Fibroblast of villous mesenchyme (primary cell): ENCODE measurements around the gene STX8. TPM values are rescaled to one million over a fixed set of nuclear protein-coding genes. Genes with fewer than 3 reads are reported as not detected.
"Not testable (repeated sequence)": the region's sequence is repeated elsewhere in the genome, so short reads cannot be mapped to it uniquely, and the experiment has no call there.

ENCODE experiments used
- DNase-seq: peaks from one replicate; pipeline ENCODE4 v3.0.0-alpha.2; 2010; ENCODE audit warnings: low read depth
- H3K4me3 ChIP-seq: 2 replicates; pipeline ENCODE4 v1.5.1; 2011; ENCODE audit warnings: low read depth, mild to moderate bottlenecking, low read length
- CTCF ChIP-seq: IDR thresholded peaks from 2 replicates; pipeline ENCODE4 v1.5.1; 2012; ENCODE audit warnings: low read depth, mild to moderate bottlenecking, low read length; ENCODE audit not compliant: insufficient read depth
- total RNA-seq: library from RNA; depleted of rRNA; stranded (reverse); fragments of >200 nt; gene quantifications from 2 replicates; pipeline ENCODE4 v1.2.3, GENCODE V29; 2012

STX8 gene
- total RNA-seq, 1 donor: 91.1 TPM

DNA sequence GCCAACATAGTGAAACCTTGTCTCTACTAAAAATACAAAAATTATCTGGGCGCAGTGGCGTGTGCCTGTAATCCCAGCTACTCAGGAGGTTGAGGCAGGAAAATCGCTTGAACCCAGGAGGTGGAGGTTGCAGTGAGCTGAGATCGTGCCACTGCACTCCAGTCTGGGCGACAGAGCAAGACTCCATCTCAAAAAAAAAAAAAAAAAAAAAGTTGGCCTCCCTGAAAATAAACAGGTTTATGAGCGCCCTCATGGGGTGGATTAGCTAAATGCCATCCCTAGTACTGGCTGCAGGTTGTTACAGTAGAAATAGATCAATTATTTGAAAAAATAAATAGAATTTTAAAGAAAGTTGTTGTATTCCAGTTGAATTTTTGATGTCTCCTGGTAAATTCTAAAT is 20.9 kb downstream of the STX8 start:
- DNase-seq: peak; percentile 60
- not testable (repeated sequence) for H3K4me3 ChIP-seq
- peak; percentile 51 for TF ChIP-seq CTCF

GRCh38 chr17:9553596-9553995 is 22.0 kb downstream of the STX8 start:
- no peak for DNase-seq
- no peak for TF ChIP-seq CTCF
- no peak overlapping the region for H3K4me3 ChIP-seq

DNA sequence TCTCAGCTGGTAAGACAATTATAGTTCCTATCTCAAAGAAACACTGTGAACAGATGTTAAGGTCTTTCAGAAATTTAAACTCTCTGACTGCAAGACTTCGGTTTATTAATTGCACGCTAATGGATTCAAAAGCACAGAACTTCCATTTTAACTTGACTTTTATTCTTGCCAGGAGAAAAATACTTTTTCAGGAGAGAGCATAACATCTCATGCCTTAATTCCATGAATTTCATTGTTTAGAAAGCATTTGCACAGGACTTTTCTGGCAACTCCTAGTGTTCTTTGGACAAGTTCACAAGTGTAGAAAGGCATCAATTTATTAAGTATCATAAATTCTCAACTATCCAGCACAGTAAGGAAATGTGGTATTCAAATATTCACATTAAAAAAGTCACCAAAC is 22.4 kb downstream of the STX8 start:
- TF ChIP-seq CTCF: no peak
- no peak overlapping the region for H3K4me3 ChIP-seq
- DNase-seq: no peak

- no peak for DNase-seq
- H3K4me3 ChIP-seq: no peak overlapping the region
- TF ChIP-seq CTCF: no peak
Observed at GRCh38 chr17:9549215-9549614, 26.4 kb downstream of the STX8 start.

DNA sequence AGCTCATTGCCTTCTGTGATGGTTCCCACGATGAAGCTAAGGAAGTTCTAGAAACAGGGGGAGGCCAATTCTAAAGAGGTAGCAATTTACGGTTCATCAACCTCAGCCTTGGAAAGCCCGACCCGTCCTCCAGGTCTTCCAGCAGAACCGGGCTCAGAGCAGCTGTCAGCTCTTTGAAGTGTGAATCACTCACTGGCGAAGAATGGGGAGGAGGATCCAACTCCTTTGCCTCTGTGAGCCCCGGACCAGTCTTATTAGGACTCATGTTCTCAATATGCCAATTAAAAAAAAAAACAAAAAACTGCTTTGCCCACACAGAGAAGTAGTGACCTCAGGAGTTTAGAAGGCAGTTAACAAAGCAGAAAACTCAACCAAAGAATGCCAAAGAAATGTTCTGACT is 31.4 kb downstream of the STX8 start:
- no peak overlapping the region for H3K4me3 ChIP-seq
- no peak for DNase-seq
- no peak for TF ChIP-seq CTCF

DNA sequence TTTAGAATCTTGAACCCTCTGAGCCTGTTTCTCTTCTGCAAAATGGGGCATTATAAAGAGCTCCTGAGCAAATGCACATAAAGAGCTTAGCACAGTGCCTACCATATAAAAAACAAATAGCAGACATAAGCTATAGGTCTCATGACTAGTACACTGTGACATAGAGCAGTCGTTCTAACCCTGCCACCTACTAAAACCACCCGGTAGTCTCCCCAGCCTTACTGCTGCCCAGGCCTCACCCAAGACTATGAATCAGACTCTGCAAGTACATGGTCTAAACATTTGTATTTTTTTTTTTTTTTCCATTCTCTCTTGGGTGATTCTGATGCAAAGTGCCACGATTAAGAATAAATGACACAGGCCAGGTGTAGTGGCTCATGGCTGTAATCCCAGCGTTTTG is 33.9 kb downstream of the STX8 start:
- no peak for TF ChIP-seq CTCF
- no peak for DNase-seq
- no peak overlapping the region for H3K4me3 ChIP-seq

GRCh38 chr17:9538626-9539025 is 37.0 kb downstream of the STX8 start:
- TF ChIP-seq CTCF: no peak
- no peak overlapping the region for H3K4me3 ChIP-seq
- no peak for DNase-seq
